Raji (cell line): ENCODE measurements around the gene SLC24A4.

Experiments
- POLR2A ChIP-seq: IDR thresholded peaks from 2 replicates; pipeline ENCODE4 v1.6.1; 2011; ENCODE audit warnings: low read depth, low read length, control low read depth; ENCODE audit not compliant: insufficient read depth

Gene SLC24A4

DNA sequence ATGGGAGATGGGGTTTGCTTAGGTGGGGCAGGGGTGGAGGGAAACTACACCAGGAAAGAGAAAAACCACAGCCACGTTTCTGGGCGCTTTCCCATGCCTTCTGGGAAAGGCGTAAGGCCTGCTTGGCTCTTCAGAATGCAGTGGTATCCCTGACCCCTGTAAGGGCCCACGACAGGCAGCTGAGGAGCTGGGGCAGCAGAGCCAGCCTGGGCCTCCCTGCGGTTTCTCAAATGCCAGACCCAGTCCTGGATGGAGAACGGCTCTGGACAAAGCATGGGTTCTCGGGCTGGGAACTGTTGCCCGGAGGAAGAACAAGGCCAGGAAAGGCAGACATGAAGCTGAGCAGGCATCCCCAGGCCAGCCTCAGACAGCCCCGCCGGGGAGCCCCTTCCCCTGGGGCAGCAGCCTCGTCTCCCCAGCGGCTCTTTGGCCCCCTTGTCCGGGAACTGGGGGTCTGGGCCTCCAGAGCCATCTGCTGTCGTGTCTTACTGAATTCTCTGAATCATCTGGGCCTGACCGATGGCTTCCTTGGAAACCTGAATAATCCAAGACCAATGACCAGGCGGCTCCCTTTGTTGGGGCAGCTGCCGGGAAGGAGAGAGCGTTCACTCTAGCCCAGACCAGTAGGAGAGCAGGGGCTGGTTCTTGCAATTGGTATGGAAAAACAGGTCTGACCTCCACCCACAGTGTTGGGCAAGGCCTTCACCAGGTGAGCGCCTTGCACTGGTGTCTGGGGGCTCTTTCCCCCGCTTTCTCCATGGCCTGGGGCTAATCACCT, 126.6 kb downstream of the SLC24A4 start:
- TF ChIP-seq POLR2A = no peak

DNA sequence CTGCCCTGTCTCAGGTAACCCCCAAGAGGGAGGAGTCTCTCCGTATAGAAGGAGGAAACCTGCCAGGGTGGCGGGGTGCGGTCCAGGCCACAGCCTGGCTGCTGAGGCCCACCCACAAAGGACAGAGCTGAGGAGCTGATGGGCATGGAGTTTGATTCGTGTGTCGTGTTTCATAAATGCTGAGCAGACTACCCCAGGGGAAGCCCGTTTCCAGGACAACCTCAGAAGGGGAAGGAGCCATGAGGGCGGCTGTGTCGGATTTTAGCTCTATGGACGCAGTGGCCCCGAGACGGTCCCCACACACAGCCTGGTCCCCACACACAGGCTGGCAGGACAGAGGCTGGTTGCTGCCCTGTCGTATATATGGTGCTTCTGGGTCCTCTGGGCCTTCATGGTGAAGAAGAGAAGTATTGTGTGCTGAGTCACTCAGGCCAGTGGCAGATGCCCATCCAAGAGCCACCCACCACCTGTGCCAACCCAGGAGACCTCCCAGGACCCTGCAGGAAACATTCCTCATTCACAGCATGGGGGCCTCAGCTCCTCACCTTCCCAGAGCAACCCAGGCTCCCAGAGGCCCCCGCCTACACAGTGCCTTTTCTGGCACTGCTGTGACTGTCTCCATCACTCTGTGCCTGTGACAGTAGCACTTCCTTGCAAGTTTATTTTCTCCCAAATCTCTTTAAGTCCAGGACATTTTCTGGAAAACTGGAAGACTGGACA, 127.5 kb downstream of the SLC24A4 start:
- no peak for TF ChIP-seq POLR2A

- TF ChIP-seq POLR2A = no peak
Measured at GRCh38 chr14:92451245-92451644, 128.3 kb downstream of the SLC24A4 start.

DNA sequence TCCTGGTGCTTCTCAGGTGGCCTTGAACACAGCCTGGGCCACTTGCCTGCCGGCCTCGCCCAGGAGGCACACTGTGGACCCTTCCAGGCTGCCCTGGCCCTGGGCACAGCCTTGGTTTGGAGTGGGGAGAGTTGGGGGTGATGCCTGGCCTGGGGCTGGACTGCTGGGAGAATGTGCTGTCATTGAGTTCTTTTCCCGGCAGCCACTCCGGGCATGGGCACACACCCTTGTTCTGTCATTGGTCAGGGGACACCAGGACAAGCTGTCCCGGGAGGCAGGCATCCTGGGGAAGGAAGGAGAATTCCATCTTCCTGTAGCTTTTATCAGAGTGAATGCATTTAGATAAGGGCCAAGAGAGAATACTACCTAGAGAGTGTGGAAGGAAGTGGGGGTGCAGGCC, 128.8 kb downstream of the SLC24A4 start:
- no peak for TF ChIP-seq POLR2A

DNA sequence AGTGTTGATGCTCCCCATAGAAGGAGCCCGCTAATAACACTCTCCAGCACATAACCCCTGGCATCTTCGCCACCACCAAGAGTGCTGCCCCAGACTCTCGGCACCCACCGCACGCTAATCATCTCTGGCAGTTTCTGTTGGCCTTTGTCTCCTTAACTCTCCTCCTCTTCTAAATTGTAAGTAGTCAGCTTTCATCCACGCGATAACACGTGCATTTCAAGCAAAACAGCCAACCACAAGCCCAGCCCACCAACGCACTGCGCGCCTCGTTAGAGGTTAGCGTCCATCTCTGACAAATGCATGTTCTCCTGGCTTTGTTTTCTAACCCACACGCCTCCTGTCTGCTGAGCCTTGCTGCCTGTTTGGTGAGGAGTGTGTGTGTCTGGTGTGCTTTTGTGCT, 129.5 kb downstream of the SLC24A4 start:
- no peak for TF ChIP-seq POLR2A

- TF ChIP-seq POLR2A = no peak
Measured at GRCh38 chr14:92453691-92454090, 130.7 kb downstream of the SLC24A4 start.

GRCh38 chr14:92455231-92455630, 132.3 kb downstream of the SLC24A4 start:
- TF ChIP-seq POLR2A = no peak

DNA sequence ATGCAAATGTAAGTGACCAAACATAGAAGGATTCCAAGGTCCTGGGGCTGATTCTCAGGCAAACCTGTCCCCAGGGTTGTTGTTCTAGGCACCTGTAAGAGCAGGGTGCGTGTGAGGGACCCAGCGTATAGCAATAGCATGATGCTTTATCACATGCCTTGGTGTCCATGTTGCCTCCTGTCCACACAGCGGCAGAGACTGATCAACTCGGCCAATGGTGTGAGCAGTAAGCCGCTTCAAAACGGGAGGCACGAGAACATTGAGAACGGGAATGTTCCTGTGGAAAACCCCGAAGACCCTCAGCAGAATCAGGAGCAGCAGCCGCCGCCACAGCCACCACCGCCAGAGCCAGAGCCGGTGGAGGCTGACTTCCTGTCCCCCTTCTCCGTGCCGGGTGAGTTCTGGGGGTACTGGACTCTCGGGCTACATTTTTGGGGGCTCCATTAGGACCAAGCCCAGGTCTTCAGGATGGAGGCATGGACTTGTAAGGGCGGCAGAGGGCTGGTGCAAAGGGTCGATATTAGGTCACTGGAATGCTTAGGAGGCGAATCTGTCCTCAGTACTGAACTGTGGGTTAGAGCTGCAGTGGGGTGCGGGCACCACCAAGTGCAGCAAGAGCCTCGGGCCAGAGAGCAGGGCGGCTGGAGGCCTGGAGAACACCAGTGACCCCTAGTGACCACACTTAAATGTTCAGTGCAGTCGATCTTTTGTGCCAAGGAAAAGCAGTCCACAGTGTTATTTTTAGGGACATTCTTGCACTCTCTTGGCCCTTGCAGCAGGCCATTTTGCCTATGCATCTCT, 133.4 kb downstream of the SLC24A4 start:
- no peak for TF ChIP-seq POLR2A

DNA sequence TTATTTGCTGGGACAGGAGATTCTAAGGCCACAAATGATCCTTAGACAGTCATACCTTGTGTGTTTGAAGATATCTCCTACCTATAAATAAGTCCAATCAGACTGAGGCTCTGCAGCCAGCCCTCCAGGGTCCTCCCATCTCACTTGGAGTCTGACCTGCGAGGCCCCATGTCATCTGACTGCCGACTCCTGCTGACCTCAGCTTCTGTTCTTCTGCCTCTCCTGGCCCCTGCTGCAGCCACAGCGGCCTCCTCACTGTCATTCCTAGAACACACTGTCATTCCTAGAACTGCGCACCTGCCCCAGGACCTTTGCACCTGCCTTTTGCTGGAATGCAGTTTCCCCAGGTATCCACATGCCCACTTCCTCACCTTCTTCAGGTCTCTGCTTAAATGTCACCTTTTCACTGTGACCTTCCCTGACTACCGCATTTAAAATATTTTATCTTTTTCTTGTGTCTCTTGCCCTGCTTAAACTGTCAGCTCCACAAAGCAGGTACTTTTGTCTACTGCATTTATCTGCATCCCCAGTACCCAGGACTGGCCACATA, 134.1 kb downstream of the SLC24A4 start:
- TF ChIP-seq POLR2A = no peak

DNA sequence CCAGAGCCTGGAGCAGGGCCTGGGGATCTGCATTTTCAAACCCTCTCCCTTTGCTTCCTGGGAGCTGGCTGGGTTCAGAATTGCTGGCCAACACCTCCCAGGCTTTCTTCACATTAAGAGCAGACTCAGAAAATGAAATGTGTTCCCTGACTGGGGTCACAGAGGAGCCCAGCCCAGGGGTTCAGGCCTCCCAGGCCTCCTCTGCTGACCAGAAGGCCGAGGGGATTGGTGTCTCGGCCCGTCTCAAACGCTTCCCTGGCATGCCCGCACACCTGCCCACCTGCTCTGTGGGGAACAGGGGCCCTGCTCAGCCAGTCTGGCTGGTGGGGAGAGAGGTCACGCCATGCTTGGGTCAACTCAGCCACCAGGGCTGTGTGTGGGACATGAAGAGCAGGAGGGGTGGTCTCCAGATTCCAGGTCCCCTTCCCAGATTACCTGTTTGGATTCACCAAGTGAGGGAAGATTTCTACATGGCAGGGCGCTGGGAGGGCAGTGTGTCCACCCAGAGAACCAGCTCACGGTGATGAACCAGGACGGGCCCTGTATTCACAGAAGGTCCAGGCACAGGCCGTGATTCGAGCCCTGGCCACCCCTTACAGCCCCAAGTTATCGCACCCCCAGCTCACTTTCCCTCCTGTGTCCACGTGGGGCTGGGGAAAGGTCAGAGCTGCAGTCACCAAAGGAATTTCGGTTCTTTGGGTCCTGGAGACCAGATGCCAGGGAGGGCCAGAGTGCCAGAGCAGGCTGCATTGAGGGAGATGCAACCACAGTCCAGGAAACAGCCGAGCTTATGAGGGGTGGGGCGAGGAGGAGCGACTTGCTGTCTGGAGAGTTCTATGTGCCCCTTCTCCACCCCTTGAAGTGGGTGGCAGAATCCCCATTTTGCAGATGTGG, 135.4 kb downstream of the SLC24A4 start:
- no peak for TF ChIP-seq POLR2A

DNA sequence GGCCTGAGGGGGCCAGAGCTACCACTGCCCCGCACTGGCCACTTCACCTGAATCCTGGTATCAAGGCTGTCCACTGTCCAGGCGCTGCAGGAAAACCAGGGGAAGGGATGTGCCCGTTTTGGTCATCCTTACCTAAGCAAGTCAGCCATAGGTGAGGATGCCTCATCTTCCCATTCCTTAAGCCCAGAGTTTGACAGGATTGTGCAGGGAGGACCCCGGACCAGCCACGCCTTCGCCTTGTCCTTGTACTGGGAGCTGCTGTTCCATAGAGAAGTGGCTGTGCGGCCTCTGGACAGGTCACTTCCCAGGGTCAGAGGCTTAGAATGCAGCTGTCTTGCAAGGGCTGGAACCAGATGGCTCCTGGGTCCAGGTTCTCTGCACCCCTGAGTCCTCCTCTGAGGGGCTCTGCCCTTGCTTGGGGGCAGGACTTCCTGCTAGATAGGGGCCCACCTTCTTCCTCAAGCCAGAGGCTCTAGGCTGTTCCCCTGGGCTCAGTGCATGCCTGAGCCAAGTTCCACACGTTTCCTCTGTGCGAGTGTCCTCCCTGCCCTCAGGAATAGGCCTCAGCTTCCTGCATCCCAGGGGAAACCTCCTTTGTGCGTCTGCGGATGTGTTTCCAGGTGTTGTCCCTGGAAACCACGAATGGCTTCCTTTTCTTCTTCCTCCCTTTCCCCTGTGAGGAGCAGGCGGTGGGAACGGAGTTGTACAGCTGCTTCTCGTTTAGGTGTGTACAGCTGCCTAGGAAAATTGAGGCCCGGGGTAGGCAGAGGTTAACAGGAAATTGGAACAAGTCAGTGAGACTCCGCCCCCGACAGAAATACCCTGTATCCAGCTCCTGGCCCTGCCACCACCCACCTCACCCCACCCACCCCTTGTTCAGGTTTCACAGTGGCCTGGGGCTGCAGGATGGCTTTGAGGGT, 136.3 kb downstream of the SLC24A4 start:
- TF ChIP-seq POLR2A = no peak

DNA sequence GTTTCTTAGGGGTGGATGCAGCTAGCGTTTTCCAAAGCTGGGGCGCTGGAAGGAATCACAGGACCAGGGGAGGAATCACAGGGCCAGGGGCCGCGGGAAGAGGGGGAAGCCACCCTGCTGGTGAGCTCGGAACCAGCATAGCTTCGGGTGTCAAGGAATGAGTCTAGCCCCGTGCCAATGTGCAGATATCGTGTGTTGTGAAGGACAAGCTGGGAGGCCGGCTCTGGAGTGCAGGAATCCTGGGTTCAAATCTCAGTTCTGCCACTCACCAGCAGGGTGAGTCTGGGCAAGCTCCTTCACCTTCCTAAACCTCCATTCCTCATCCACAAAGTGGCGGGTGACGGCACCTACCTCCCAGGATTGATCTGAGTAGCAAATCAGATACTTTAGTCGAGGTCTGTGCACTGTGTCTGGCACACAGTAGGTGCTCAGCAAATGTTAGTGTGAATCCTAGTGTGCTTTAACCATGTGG, 137.0 kb downstream of the SLC24A4 start:
- TF ChIP-seq POLR2A = no peak

- TF ChIP-seq POLR2A = no peak
Measured at GRCh38 chr14:92460541-92460915, 137.6 kb downstream of the SLC24A4 start.
